Activated CD4-positive, alpha-beta memory T cell treated with anti-CD3 and anti-CD28 coated beads for 36 hours (primary cell): ENCODE data around the gene CCDC188. TPM values are rescaled to one million over a fixed set of nuclear protein-coding genes. Genes with fewer than 3 reads are reported as not detected.
A peak's percentile ranks its signal among the peaks of the same experiment; 100 is the strongest.
"Not testable (repeated sequence)": the region's sequence is repeated elsewhere in the genome, so short reads cannot be mapped to it uniquely, and the experiment has no call there.

Source experiments
- CTCF ChIA-PET: fragments of 350-600 bp; sonication (Branson Sonifier 250); formaldehyde crosslinking; loops from one replicate; lab custom pipeline; 2021; ENCODE audit warnings: antibody characterized with exemption, inconsistent platforms; lab: Charles Lee
- POLR2A ChIA-PET: fragments of 350-600 bp; sonication (Branson Sonifier 250); formaldehyde crosslinking; loops from one replicate; lab custom pipeline; 2021; ENCODE audit warnings: antibody characterized with exemption; lab: Charles Lee
- DNase-seq: peaks from one replicate; pipeline ENCODE4 v3.0.0-alpha.2; 2020
- H3K27ac Mint-ChIP-seq: one replicate; pipeline ENCODE4 v1.8.0; 2021; ENCODE audit warnings: mixed read lengths
- H3K27me3 Mint-ChIP-seq: one replicate; pipeline ENCODE4 v1.8.0; 2021; ENCODE audit warnings: mixed read lengths
- H3K36me3 Mint-ChIP-seq: one replicate; pipeline ENCODE4 v1.8.0; 2021; ENCODE audit warnings: mixed read lengths
- H3K4me1 Mint-ChIP-seq: one replicate; pipeline ENCODE4 v1.8.0; 2021; ENCODE audit warnings: low read depth, mixed read lengths
- H3K4me3 Mint-ChIP-seq: one replicate; pipeline ENCODE4 v1.8.0; 2021; ENCODE audit warnings: mild to moderate bottlenecking, mixed read lengths
- H3K9me3 Mint-ChIP-seq: one replicate; pipeline ENCODE4 v1.8.0; 2021; ENCODE audit warnings: mixed read lengths
- intact Hi-C: fragments of 100-400 bp; cut with micrococcal nuclease; formaldehyde crosslinking; loops from one replicate; pipeline ENCODE4 v1.15.1; 2023
- total RNA-seq, 2 experiments: library from RNA; stranded (reverse); gene quantifications; one replicate each; pipeline ENCODE4 v1.2.3, GENCODE V29; 2021

The CCDC188 gene
- total RNA-seq, 2 experiments from 2014 or later = 0.52 TPM; not detected in 1

- H3K36me3 Mint-ChIP-seq = no peaks in the 10 kb centered on the region
These were observed 9.2 kb upstream of the CCDC188 start for GRCh38 chr22:20160041-20160440.

GRCh38 chr22:20159531-20159930 lies 8.7 kb upstream of the CCDC188 start:
- H3K4me1 Mint-ChIP-seq, H3K27ac Mint-ChIP-seq, H3K4me3 Mint-ChIP-seq, intact Hi-C loops, DNase-seq, H3K27me3 Mint-ChIP-seq, POLR2A ChIA-PET, H3K9me3 Mint-ChIP-seq, H3K36me3 Mint-ChIP-seq: not testable (repeated sequence)
- CTCF ChIA-PET = interaction anchor here (0.9 to 2.4 kb wide), 2 partner anchors 95 to 125 kb away, joined by 3 to 8 read pairs; no protein-coding TSS in a partner anchor

More at GRCh38 chr22:20160041-20160440, 9.2 kb upstream of the CCDC188 start:
- H3K27me3 Mint-ChIP-seq = peaks cover 3% of the 10 kb centered on the region
- H3K4me1 Mint-ChIP-seq = no peaks in the 10 kb centered on the region
- DNase-seq = no peak
- H3K4me3 Mint-ChIP-seq = no peak overlapping the region
- intact Hi-C loops = no loop called here
- ChIA-PET POLR2A (no interaction called here), CTCF (interaction anchor here (0.9 to 2.4 kb wide), 2 partner anchors 94 to 124 kb away, joined by 3 to 8 read pairs; no protein-coding TSS in a partner anchor)
- H3K9me3 Mint-ChIP-seq = peaks cover 2% of the 10 kb centered on the region
- H3K27ac Mint-ChIP-seq = no peak overlapping the region

GRCh38 chr22:20159076-20159475 lies 8.2 kb upstream of the CCDC188 start:
- no peaks in the 10 kb centered on the region for H3K9me3 Mint-ChIP-seq
- H3K27me3 Mint-ChIP-seq = peaks cover 3% of the 10 kb centered on the region
- no peaks in the 10 kb centered on the region for H3K36me3 Mint-ChIP-seq
- ChIA-PET CTCF (interaction anchor here (0.9 to 2.4 kb wide), 2 partner anchors 95 to 125 kb away, joined by 3 to 8 read pairs; no protein-coding TSS in a partner anchor), POLR2A (no interaction called here)
- H3K4me1 Mint-ChIP-seq = no peaks in the 10 kb centered on the region
- no peak for DNase-seq
- no peak overlapping the region for H3K4me3 Mint-ChIP-seq
- intact Hi-C loops = no loop called here
- H3K27ac Mint-ChIP-seq = no peak overlapping the region

- Mint-ChIP-seq H3K4me3 (no peak overlapping the region), H3K9me3 (no peaks in the 10 kb centered on the region), H3K27ac (no peak overlapping the region), H3K36me3 (no peaks in the 10 kb centered on the region), H3K27me3 (peaks cover 3% of the 10 kb centered on the region), H3K4me1 (no peaks in the 10 kb centered on the region)
- POLR2A ChIA-PET = no interaction called here
- intact Hi-C loops = no loop called here
- CTCF ChIA-PET = interaction anchor here (2.4 kb wide), 1 partner anchor 126 kb away, joined by 8 read pairs; no protein-coding TSS in a partner anchor
- DNase-seq = no peak
These were observed 7.7 kb upstream of the CCDC188 start for GRCh38 chr22:20158391-20159036.

- POLR2A ChIA-PET = no interaction called here
- CTCF ChIA-PET = interaction anchor here (0.8 to 3.0 kb wide), 18 partner anchors 9 to 305 kb away, joined by 3 to 48 read pairs (median 4); partner anchors contain the start of gene DGCR6L
- peaks cover 3% of the 10 kb centered on the region for H3K27me3 Mint-ChIP-seq
- no peaks in the 10 kb centered on the region for H3K4me1 Mint-ChIP-seq
- no peak overlapping the region for H3K27ac Mint-ChIP-seq
- no peaks in the 10 kb centered on the region for H3K9me3 Mint-ChIP-seq
- no peaks in the 10 kb centered on the region for H3K36me3 Mint-ChIP-seq
- intact Hi-C loops = loop anchor here (1.0 kb wide), 1 partner anchor 128 kb away; no protein-coding TSS in a partner anchor
- H3K4me3 Mint-ChIP-seq = no peak overlapping the region
- DNase-seq = no peak
These were observed 6.8 kb upstream of the CCDC188 start for GRCh38 chr22:20157430-20158183.

- intact Hi-C loops = loop anchor here (1.0 kb wide), 1 partner anchor 128 kb away; no protein-coding TSS in a partner anchor
- Mint-ChIP-seq H3K36me3 (no peaks in the 10 kb centered on the region), H3K4me1 (no peaks in the 10 kb centered on the region), H3K4me3 (no peak overlapping the region), H3K9me3 (no peaks in the 10 kb centered on the region), H3K27ac (no peak overlapping the region), H3K27me3 (peaks cover 3% of the 10 kb centered on the region)
- ChIA-PET CTCF (interaction anchor here (0.7 to 3.0 kb wide), 19 partner anchors 10 to 306 kb away, joined by 3 to 48 read pairs (median 4); partner anchors contain the start of gene DGCR6L), POLR2A (no interaction called here)
- peak; percentile 90 for DNase-seq
These were observed 6.0 kb upstream of the CCDC188 start for GRCh38 chr22:20156611-20157429.

- Mint-ChIP-seq H3K4me3 (no peak overlapping the region), H3K36me3 (no peaks in the 10 kb centered on the region), H3K4me1 (no peaks in the 10 kb centered on the region), H3K27me3 (peaks cover 3% of the 10 kb centered on the region), H3K27ac (no peak overlapping the region), H3K9me3 (no peaks in the 10 kb centered on the region)
- intact Hi-C loops = no loop called here
- DNase-seq = no peak
- CTCF ChIA-PET = interaction anchor here (0.5 to 3.0 kb wide), 2 partner anchors 130 to 239 kb away, joined by 4 to 48 read pairs; no protein-coding TSS in a partner anchor
- POLR2A ChIA-PET = no interaction called here
These were observed 5.2 kb upstream of the CCDC188 start for GRCh38 chr22:20156042-20156389.

- intact Hi-C loops = no loop called here
- Mint-ChIP-seq H3K4me1 (no peaks in the 10 kb centered on the region), H3K9me3 (no peaks in the 10 kb centered on the region), H3K27ac (no peak overlapping the region), H3K27me3 (peaks cover 3% of the 10 kb centered on the region), H3K36me3 (no peaks in the 10 kb centered on the region), H3K4me3 (no peak overlapping the region)
- POLR2A ChIA-PET = no interaction called here
- CTCF ChIA-PET = interaction anchor here (0.5 to 3.0 kb wide), 4 partner anchors 34 to 239 kb away, joined by 3 to 48 read pairs (median 4); no protein-coding TSS in a partner anchor
- peak; percentile 35 for DNase-seq
These were observed 4.6 kb upstream of the CCDC188 start for GRCh38 chr22:20155330-20156041.

GRCh38 chr22:20154602-20155187 lies 3.8 kb upstream of the CCDC188 start:
- Mint-ChIP-seq H3K4me3 (no peak overlapping the region), H3K27ac (no peak overlapping the region), H3K9me3 (no peaks in the 10 kb centered on the region), H3K4me1 (no peaks in the 10 kb centered on the region), H3K27me3 (peaks cover 3% of the 10 kb centered on the region), H3K36me3 (no peaks in the 10 kb centered on the region)
- intact Hi-C loops = no loop called here
- POLR2A ChIA-PET = no interaction called here
- DNase-seq = no peak
- CTCF ChIA-PET = interaction anchor here (0.6 to 0.9 kb wide), 2 partner anchors 114 to 120 kb away, joined by 3 read pairs; no protein-coding TSS in a partner anchor

GRCh38 chr22:20153945-20154344 lies 3.1 kb upstream of the CCDC188 start:
- no peak overlapping the region for H3K4me3 Mint-ChIP-seq
- H3K27ac Mint-ChIP-seq = no peak overlapping the region

GRCh38 chr22:20152464-20152890 lies 1.6 kb upstream of the CCDC188 start:
- DNase-seq = no peak
- no peaks in the 10 kb centered on the region for H3K36me3 Mint-ChIP-seq
- H3K4me1 Mint-ChIP-seq = no peaks in the 10 kb centered on the region
- no peak overlapping the region for H3K27ac Mint-ChIP-seq
- peaks cover 3% of the 10 kb centered on the region for H3K27me3 Mint-ChIP-seq
- no peaks in the 10 kb centered on the region for H3K9me3 Mint-ChIP-seq
- intact Hi-C loops = no loop called here
- ChIA-PET POLR2A (no interaction called here), CTCF (interaction anchor here (0.6 kb wide), 1 partner anchor 50 kb away, joined by 3 read pairs; no protein-coding TSS in a partner anchor)
- H3K4me3 Mint-ChIP-seq = no peak overlapping the region

More at GRCh38 chr22:20153945-20154344, 3.1 kb upstream of the CCDC188 start:
- Mint-ChIP-seq H3K9me3 (no peaks in the 10 kb centered on the region), H3K27me3 (peaks cover 3% of the 10 kb centered on the region), H3K4me1 (no peaks in the 10 kb centered on the region), H3K36me3 (no peaks in the 10 kb centered on the region)
- no peak for DNase-seq
- POLR2A ChIA-PET = no interaction called here
- CTCF ChIA-PET = no interaction called here
- intact Hi-C loops = no loop called here
